Measurements from ENCODE around the gene WRAP73.
A peak's percentile ranks its signal among the peaks of the same experiment; 100 is the strongest.
"Not testable (repeated sequence)": the region's sequence is repeated elsewhere in the genome, so short reads cannot be mapped to it uniquely, and the experiment has no call there.

WRAP73 gene

DNA sequence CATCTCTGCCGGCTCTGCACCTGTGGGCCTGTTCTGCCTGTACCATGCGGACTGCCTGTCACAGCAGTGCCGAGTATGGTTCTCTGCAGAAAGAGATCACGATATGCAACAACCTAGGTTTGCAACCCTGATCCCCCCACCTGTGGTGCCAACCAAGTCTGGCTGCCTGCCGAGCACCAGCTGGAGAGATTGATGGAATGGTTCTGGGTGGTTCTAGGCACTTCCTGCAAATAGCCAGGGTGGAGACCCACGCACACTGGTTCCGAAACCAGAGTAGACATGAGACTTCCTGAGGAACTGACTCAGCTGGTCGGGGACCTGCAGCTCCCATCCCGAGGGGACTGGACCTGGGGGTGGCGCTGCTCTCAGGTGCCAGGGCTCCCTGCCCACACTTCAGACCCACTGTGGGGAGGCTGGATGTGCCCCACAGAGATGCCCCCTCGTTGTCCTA, 19.7 kb downstream of the WRAP73 start:
- DNase-seq (ENCODE audit: low spot score): no peak

DNA sequence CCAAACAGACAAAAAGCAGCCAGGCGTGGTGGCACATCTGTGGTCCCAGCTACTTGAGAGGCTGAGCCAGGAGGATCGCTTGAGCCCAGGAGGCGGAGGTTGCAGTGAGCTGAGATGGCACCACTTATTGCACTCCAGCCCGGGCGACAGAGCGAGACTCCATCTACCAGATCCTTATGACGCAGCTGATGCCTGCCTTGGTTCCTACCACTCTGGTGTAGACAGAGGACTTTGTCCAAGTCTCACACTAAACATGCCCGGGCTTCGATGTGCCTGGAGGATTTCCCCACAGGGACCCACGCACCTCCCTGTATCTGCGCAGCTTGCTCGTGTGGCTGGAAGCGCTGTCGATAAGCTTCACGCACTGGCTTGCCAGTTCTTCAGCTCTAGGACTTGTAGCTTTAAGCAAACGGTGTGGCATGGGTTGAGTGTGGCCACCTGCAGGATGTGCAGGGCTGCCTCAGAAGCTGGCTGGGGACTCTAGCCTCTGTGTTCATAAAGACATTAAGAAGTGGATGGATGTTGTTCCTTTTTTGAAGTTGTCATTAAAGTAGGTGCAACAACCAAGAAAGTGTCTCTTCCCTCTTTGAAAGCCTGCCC, 20.2 kb downstream of the WRAP73 start:
- no peak for DNase-seq (ENCODE audit: low spot score)

DNA sequence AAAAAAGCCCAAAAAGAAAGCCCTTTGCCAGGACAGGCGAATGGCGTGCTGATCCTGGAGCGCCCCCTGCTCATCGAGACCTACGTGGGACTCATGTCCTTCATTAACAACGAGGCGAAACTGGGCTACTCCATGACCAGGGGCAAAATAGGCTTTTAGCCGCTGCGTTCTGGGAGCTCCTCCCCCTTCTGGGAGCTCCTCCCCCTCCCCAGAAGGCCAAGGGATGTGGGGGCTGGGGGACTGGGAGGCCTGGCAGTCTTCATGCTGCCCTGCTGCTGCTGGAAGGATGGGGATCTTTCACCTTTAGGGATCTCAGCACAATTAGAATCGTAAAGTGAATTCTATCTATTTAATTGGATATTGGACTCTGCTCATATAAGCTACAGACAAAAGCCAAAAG, 21.5 kb downstream of the WRAP73 start:
- DNase-seq (ENCODE audit: low spot score): no peak

DNA sequence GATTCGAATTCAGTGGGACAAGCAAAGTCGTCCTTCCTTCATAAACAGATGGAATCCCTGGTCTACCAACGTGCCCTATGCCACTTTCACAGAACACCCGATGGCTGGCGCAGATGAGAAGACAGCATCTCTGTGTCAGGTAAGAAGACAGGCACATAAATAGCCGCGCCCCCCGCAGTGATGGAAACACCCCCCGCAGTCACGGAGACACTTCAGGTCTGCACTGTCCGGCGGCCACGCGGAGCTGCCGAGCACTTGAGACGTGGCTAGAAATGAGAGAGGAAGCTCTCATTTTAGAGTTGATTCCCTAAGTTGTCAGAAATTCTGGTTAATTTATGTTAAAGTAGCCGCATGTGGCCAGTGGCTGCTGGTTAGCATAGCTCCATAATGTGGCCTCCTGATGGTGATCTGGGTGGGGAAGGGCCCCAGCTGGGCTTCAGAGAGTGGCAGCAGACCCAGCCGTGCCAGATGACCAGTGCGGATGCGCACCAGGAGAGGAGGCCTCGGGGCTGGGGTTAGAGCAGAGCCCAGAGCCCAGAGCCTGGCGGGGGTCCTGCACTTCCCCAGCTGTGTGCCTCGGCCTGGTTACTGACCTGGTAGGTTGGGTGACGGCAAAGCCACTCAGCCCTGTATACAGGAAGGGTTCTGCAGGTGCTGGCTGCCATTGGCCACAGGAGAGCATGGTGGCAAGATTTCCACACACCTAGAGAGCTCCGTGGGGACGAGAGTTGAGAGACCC, 22.2 kb downstream of the WRAP73 start:
- DNase-seq (ENCODE audit: low spot score): no peak

DNA sequence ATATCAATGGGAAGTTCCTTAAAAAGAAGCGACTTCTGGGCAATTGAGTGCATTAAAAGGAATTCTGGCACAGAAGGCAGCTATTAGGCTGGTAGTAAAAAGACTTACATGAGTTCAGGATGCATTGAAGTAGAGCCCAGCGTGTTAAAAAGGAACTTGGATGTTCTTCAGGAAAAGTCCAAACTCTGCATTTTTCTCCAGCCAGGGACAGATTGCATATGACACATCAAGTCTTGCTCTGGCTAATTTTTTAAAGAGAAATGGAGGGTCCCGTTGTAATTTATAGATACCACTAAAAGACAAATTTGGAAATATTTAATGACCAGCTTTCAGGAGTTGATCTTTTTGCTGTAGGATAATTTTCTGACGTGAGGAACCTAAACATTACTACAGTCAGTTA, 23.9 kb downstream of the WRAP73 start:
- no peak for DNase-seq (ENCODE audit: low spot score)

DNA sequence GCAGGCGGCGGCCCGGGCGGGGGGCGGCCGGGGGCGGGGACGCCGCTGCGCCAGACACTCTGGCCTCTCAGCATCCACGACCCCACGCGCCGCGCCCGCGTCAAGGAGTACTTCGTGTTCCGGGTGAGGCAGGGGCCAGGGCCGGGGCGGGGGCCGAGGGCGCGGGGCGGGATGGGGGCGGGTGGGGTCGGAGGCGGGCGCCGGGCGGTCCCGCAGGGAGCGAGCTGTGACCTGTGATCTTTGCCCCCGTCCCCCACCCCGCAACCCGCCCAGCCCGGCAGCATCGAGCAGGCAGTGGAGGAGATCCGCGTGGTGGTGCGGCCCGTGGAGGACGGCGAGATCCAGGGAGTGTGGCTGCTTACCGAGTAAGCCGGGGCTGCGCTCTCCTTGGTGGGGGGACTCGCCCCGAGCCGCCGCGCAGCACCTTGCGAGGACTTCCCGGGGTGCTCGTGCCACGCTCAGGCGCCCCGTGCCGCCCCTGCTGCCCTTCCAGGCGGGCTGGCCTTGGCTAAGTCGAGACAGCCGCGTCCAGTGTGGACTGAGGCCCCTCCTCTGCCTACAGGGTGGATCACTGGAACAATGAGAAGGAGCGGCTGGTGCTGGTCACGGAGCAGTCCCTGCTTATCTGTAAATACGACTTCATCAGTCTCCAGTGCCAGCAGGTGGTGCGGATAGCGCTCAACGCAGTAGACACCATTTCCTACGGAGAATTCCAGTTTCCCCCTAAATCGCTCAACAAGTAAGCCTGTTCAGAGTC, 24.6 kb downstream of the WRAP73 start:
- peak; percentile 78 for DNase-seq (ENCODE audit: low spot score)

DNA sequence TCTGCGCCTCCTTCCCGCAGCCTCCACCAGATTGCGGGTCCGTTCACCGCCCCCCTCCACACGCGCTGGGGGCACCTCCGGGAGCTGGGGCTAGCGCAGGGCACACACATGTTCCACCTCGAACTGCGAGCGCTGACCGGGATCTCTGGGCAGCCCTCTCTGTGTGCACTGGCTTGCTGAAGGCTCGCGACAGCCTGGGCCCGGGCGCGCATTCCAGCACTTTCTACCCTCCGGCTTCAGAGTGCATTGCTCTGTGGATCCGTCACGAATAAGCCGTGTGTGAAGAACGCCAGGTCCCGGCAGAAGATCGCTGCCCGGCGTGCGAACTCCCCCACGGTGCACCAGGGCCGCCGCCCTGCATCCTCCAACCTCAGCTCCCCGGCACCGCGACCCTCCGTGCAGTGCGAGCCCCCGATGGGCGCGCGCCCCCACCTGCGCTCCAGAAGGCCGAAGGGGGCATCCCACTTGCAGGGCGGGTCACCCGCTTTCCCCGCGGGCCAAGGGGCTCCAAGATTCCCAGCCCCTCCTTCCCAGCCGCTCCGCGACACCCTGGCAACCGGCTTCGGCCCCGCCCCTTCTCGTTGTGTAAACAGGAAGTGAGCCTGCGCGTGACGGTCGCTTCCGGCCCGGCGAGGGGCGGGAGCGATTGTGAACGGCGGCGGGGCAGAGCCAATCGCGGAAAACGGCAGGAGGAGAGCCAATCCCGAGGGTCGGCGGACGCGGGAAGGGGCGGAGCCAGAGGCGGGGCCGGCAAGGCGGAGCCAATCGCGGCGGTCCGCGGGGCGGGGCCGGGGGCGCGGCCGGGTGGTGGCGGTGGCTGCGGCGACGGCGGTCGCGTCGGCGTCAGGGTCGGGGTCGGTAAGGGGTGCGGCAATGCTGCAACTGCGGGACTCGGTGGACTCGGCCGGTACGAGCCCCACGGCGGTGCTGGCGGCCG, 25.4 kb downstream of the WRAP73 start, which contains the start of gene TPRG1L:
Gene TPRG1L (plus strand): TSS at position 816 of the 937 bp plus-strand sequence. CDS start 58 bp downstream, at position 874.
- peak; percentile 100 for DNase-seq (ENCODE audit: low spot score)

DNA sequence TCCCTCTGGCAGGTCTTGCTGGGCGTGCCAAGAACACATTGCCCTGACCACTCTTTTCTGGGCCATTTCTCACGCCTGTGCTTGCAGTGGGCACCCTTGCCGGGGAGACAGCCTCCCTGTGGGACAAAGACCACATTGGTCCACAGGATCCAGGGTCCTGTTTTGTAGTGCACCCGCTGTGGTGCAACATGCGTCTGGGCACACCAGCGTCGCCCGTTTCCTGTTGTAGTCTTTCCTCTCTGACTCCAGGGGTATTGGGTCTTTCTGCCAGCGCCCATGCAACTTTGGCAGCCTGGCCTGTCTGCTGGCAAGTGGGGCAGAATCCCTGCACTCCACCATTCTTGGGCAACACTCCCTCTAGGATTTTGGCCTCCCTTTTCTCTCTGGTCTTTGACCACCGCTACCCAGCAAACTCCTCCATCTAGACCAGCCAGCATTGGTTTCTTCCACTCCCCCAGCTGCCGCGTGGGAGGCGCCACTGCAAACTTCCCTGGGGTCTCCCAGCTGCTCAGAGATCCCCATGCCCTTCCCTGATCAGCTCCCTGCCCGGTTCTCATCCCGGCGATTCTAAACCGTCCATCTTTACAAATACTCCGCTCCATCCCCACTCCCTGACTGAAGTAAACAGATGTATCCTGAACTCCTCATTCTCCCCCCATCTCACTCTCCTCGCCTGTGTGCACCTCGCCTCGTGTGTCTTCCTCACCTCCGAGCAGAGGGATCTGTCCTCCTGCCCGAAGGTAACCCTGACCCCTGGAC, 26.3 kb downstream of the WRAP73 start:
- DNase-seq (ENCODE audit: low spot score): no peak

DNA sequence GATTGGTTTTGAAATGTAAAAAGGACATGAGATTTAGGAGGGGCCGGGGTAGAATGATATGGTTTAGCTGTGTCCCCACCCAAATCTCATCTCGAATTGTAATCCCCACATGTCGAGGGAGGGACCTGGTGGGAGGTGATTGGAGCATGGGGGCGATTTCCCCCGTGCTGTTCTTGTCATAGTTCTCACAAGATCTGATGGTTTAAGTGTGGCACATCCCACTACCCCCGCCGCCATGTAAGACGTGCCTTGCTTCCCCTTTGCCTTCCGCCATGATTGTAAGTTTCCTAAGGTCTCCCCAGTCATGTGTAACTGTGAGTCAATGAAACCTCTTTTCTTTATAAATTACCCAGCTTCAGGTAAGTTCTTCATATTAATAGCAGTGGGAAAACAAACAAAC, 27.8 kb downstream of the WRAP73 start:
- not testable (repeated sequence) for DNase-seq (ENCODE audit: low spot score)

DNA sequence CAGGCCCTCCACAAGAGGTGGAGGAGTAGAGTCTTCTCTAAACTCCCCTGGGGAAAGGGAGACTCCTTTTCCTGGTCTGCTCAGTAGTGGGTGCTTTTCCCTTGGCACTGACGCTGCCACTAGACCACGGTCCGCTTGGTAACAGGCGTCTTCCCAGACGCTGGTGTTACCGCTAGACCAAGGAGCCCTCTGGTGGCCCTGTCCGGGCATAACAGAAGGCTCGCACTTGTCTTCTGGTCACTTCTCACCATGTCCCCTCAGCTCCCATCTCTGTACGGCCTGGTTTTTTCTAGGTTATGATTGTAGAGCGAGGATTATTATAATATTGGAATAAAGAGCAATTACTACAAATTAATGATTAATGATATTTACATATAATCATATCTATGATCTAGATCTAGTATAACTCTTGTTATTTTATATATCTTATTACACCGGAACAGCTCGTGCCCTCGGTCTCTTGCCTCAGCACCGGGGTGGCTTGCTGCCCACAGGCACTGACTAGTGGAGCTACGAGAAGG, 28.7 kb downstream of the WRAP73 start:
- DNase-seq (ENCODE audit: low spot score): not testable (repeated sequence)

DNA sequence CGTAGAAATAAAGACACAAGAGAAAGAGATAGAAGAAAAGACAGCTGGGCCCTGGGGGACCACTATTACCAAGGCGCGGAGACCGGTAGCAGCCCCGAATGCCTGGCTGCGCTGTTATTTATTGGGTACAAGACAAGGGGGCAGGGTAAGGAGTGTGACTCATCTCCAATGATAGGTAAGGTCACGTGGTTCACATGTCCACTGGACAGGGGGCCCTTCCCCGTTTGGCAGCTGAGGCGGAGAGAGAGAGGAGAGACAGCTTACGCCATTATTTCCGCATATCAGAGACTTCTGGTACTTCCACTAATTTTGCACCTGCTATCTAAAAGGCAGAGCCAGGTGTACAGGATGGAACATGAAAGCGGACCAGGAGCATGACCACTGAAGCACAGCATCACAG, 29.2 kb downstream of the WRAP73 start:
- no peak for DNase-seq (ENCODE audit: low spot score)

DNA sequence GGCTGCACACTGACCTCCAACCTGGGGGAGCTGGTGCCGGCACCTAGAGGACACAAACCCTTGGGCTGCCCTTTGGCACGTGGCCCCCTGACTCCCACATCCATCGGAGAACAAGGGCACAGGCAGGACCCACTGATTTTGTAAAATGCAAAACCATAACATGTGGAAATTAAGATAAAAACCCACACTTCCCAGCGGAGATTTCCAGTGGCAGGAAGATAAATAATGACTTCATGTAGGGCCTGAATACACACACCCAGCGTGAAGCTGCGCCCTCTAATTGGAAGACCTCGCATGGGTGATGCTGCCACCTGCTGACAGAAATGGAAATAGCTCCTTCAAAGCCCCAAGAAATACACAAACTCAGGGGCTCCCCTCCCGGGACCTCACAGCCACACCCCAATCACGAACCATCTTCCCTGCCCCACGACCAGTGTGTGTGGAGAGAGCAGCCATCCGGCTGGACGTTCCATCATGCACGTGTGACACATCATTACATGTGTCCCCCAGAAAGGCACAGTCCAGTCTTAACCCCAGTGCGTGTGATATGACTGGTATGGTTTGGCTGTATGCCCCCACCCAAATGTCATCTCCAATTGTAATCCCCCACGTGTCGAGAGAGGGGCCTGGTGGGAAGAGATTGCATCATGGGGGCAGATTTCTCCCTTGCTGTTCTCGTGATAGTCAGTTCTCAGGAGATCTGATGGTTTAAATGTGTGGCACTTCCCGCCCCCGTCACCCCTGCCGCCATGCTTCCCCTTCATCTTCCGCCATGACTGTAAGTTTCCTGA, 30.8 kb downstream of the WRAP73 start:
- peak; percentile 84 for DNase-seq (ENCODE audit: low spot score)

DNA sequence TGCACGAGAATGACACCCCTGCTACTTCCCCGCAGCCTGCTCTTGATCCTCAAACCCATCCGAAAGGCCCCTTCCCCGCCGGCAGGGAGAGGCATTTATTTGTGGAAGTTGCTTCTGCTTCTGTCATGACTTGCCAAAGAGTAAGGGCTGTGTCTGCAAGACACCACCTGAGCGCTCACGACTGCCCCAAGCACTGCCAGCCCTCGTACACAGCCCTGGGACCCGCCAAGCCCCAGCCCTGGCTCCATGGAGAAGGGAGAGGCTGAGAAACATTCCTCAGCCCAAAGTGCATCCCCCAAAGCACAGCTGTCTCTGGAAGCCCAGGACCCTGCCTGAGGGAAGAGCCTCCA, 31.4 kb downstream of the WRAP73 start:
- no peak for DNase-seq (ENCODE audit: low spot score)

DNA sequence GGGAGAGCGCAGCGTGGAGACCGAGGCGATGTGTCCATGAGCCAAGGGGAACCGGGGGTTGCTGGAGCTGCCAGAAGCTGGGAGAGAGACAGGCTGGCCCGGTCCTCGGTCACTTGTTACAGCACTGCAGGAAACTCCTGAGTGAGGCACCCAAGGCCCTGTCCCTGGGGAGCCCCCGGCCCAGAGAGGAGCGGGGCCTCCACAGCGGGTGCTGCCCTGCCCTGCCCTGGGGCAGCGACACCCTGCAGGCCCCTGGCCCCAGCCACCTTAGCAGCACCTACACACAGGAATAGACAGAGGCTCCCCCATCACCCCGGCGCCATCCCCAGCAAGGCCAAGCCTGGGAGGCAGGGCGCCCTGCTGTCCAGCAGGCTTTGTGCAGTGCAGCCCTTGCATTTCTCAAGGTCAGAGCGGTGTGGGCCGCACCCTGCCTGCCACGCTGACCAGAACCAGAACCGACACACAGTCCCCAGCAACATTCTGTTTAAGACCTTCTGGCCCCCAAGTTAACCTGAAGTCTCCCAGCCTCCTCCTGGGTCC, 32.0 kb downstream of the WRAP73 start:
- no peak for DNase-seq (ENCODE audit: low spot score)

DNA sequence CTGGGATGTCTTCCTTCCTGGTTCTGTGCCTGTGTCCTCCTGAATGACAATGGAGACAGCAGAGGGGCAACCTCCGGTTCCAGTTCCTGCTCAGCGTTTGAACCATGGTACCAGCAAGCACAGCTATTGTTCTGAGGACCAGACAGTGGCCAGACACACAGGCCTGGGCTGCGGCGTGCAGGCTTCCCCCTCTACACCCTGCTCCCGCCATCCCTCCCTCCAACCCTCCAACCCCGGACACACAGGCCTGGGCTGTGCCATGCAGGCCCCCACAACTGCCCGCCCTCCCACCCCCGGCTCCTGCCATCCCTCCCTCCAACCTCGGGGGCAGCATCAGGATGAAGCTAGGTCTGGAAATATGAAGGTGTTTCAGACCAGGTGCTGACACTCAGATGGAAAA, 33.0 kb downstream of the WRAP73 start:
- no peak for DNase-seq (ENCODE audit: low spot score)

DNA sequence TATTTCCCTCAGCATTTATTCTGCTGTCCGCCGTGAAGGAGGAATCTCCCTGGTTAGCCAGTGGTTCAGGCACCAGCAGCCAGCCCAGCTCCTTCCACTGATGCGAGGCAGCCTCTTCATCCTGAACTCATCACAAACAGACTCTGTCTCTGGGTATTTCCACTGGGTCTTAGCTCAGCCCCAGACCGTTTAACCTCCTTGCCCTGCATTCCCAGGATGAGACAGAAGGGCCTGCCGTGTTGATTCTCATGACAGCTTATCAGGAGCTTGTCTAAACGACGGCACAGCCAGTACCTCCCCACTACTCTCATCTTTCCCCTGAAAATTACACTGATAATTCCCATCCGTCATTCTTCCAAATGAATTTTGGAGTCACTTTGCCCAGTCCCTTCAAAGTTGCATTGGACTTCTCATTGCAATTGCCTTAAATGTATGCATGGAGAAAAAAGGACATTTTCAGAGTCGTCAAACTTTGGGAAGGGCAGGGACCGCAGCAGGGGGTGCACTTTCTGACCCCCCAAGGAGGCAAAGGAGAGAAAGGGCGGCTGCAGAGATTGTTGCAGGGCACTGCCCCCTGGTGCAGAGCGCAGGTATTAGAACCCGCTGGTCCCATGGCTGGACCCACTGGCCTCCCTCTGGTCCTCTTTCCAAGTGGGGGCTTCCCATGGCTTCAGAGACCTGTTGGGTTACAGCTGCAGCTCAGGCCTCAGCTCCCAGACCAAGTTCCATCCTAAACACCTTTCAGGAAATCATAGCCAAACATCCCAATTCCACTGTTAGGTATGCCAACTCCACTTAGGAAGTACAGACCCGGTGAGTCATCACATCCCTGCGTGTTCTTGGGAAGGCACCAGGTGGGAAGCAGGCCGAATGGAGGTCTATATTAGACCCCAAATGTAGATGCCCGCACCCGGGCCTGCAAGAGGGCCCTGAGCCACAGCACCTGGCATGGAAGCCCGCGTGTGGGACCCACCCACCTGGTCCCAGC, 34.9 kb downstream of the WRAP73 start:
- DNase-seq (ENCODE audit: low spot score): peak; percentile 68

DNA sequence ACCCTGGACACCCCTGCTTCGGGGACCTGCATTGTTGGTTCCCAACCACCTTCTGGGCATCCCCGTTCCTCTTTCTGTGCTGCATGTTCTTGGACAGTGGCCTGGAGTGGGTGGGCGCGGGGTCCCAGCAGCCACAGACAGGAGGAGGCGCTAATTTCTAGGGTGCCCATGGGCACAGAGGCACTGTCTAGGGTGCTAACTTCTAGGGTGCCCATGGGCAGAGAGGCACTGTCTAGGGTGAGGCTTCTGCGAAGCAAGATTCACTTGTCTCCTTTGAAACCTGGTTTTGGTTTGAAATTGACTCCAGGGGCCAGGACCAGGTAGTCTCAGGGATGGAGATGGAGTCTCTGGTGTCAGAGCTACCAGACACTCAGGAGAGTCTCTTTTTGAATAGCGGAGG, 37.8 kb downstream of the WRAP73 start:
- no peak for DNase-seq (ENCODE audit: low spot score)

DNA sequence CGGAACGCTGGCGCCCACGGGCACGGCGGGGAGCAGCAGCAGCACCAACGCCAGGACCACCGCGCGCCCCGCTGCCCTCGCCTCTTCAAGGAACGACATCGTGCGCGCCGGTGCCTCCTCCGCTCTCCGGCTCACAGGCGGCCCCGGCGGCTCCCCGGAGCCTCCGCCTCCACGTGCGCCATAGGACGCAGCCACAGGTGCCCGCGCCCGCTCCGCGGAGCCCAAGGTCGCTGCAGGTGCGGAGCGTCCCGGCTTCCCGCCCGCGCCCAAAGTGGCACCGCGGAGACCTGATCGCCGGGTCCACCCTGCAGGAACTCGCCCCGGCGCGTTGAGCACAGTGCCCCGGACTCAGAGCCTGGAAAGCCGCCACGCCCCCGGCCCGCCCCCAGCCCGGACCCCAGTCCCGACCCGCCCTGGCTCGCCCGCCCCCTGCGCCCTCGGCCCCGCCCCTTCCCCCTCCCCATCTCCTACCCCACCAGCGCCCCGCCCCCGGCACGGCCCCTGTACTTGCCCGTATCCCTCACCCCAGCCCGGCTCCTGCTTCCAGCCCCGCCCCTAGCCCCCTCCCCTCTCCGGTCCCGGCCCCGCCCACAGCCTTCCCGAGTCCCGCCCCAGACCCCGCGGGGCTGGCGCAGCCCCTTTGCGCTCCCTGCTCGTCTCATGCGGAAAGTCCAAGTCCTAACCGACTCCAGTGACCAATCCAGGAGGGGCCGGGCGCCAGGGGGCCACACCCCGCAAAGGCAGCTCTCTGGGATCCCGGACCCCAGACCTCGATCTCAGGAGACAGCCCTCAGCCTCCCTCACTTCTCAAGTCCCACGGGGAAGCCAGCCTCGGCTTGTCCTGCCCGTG, 38.5 kb downstream of the WRAP73 start, which contains the start of gene MEGF6:
Gene MEGF6 (minus strand): TSS at position 339 of the 850 bp plus-strand sequence. CDS start 240 bp downstream, at position 99.
- DNase-seq (ENCODE audit: low spot score): no peak

All from HuH-7 (cell line).